Stimulated activated CD4-positive, alpha-beta T cell treated with anti-CD3 and anti-CD28 coated beads, TNF-alpha, amount 100 ng/mL, for 24 hours (primary cell): Measurements from ENCODE around the gene CLP1.
A peak's percentile ranks its signal among the peaks of the same experiment; 100 is the strongest.

Experiments used
- DNase-seq, 3 experiments: peaks; one replicate each; pipeline ENCODE4 v3.0.0-alpha.2; 2020; ENCODE audit warnings: low read depth in 3 of 3

CLP1 gene

DNA sequence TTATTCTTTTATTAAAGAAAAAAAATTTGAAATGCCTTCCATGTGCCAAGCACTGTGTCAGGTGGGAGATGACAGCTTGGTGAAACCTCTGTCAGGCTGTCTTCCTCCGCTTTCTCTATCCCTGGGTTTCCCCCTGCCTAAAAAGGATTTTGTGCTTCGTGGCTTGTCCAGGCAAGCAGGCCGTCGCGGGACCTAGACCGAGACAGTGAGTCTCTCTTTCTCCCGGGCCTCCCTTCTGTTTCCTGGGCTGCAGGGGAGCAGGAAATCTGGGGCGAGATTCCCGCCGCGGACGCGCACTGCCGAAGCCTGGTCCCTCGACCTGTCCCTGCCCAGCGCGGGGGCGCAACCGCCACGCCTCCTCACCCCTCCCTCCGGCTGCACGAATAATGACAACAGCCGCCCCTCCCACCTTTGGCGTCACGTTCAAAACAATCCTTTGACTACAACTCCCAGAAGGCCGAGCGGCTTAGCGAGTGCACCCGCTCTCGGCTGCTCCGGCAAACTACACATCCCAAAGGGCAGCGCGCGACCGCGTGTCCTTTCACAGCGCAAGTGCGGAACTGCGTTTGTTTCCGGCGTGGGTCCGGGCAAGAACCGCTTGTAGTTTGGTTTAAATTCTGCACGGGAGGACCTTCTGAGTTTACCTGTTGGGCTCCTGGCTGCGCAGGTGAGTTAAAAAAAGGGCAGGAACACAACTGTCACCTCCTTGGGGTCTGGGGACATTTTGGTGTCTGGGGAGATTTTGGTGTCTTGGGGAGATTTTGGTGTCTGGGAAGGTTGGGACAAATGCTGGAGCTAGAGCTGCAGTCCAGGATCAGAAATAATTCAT is at the start of gene CLP1:
TSS of gene CLP1 (plus strand) at position 569 of the 829 bp plus-strand sequence. CDS start 1,715 bp downstream, outside the sequence.
- peak; percentile 98 to 99 (median 99) for DNase-seq

DNA sequence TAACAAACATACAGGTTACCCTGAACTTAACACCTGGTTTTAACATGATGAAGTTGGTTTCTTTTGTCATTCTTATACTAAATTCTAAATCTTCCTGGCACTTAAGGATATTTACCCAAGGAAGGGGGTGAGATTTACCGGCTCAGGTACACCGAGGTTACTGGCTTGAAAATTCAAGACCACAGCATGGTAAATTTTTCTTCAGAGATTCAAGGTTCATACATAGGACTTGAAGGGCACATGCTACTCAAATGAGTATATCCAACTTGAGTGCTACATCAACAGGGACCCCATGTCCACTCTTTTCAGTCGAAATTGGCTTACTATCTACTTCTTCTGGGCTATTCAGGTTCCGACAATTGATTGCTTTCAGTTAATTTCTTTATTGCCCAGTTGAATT is 47.4 kb upstream of the CLP1 start:
- no peak for DNase-seq

- no peak for DNase-seq
Measured at GRCh38 chr11:57614234-57614772, 43.3 kb upstream of the CLP1 start.

DNA sequence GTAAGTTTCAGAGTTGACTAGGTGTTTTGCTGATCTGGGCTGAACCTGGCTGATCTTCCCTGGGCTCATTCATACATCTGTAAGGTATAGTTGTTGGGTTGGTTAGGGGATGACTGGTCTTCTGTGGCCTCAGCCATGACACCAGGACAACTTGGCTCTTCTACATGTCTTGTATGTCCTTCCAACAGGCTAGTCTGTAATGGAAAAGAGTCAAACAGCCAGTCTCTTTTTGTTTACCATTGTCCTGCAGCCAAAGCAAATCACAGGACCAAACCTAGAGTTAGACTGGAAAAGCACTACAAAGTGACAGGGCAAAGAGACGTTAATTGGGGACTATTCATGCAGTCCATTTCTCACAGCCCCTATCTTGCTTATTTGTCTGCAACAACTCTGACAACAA is 42.3 kb upstream of the CLP1 start:
- DNase-seq, result no peak

DNA sequence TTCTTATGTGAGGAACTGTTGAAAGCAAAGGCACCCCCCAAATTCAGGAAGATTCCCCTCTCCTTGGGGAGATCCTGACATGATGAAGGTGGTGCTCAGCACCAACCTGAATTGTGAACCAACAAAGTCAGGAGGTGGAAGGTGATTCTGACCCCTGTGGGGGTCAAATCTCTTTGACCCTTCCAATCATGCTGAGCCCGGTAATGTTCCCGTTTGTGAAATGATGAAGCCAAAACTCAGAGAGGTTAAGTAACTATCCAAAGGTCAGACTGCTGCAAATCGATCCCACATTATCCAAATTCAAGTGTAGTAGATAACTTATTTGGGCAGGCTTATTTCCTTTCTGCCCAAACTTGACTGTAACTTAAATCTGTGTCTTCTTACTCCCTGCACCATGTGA is 41.0 kb upstream of the CLP1 start:
- no peak for DNase-seq

GRCh38 chr11:57618438-57618837 is 39.1 kb upstream of the CLP1 start:
- no peak for DNase-seq

- DNase-seq, result no peak
Measured at GRCh38 chr11:57619331-57619730, 38.2 kb upstream of the CLP1 start.

GRCh38 chr11:57620467-57620866 is 37.1 kb upstream of the CLP1 start:
- no peak for DNase-seq

GRCh38 chr11:57622263-57622662 is 35.3 kb upstream of the CLP1 start:
- DNase-seq, result no peak

GRCh38 chr11:57624864-57625263 is 32.7 kb upstream of the CLP1 start:
- no peak for DNase-seq

GRCh38 chr11:57626895-57627294 is 30.7 kb upstream of the CLP1 start:
- no peak for DNase-seq

DNA sequence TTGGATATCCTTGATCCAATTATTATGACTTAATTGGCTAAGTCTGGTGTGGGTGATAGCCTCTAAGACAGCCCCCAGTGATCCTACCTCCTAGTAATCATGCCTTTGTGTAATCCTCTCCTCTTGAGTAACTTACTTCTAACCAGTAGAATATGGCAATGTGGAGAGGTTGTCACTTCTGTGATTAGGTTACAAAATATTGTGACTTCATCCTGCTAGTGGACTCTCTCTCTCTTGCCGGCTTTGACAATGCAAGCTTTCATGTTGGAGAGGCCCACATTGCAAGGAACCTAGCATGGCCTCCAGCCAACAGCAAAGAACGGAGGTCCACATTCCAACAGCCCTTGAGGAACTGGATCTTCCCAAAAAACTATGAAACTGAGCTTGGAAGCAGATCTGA is 27.4 kb upstream of the CLP1 start:
- no peak for DNase-seq

GRCh38 chr11:57632116-57632515 is 25.4 kb upstream of the CLP1 start:
- DNase-seq, result no peak

GRCh38 chr11:57633394-57634070 is 24.0 kb upstream of the CLP1 start:
- DNase-seq, result no peak

DNA sequence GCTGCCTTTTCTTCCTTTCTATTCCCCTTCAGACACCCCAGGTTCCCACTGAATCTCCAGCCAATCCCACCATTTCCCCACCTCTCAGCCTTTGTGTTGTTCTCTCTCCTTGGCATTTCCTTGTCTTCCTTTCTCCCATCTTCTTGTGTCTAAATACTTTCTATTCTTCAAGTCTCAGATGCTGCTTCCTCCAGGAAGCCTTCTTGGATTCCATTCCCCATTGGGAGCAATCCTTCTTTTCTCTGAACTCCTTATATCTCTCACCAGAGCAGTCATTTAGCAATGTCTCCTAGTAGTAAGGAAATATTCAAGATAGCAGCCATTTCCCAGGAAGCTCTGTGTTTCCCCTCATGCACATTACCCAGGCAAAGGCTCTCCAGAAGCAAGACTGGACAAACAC is 23.3 kb upstream of the CLP1 start:
- DNase-seq, result no peak

GRCh38 chr11:57635246-57635645 is 22.3 kb upstream of the CLP1 start:
- no peak for DNase-seq

DNA sequence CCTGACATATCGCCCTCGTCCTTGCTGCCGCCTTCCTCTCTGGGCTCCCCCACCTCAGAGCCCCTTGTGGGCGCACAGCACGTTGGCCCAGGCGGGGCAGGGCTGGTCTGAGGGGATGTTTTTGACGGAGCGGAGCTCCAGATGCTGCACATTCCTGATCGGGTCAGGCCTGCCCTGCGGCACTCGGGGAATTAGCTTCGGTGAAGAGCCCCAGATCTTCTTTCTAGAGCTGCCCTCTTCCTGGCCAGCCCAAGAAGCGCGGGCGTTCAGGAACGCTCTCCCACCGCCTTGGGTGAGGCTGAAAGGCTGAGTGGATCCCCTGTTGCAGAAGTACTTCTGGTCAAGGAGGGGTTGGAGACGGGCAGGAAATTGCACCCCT is 19.9 kb upstream of the CLP1 start:
- no peak for DNase-seq

DNA sequence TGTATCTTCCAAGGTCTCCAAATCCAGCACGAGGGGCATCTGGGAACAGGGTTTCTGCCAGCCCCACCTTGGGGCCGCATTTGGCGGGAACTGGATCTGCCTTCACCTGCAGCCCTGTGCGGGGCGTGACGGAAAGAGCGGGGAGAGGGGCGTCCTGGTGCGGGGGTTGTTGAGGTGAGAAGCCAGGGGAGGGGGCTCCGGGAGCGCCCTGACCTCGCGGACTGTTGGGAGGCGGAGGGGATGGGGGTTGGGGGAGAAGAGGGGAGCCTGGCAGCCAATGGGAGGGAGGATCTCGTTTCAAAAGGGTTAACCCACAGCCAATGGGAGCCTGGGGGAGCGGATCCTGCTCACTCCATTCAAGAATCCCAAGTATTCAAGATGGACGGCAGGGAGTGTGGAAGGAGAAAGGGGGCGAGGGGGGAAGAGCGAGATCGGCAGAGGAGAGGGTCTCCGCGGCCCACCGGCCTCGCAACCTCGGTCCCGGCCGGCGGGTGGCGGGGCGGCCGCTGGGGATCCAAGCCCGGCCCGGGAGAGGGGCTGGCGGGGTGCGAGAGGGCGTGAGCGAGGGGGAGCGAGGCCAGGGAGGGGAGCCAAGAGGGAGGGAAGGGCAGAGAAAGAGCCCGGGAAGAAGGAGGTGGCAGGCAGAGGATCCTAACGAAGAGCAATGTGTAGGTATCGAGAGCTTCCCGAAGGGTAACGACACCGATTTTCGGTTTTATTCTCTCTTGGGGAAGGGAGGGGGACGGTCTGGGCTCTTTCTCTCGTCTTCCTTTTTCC is 19.4 kb upstream of the CLP1 start:
- DNase-seq, result no peak

DNA sequence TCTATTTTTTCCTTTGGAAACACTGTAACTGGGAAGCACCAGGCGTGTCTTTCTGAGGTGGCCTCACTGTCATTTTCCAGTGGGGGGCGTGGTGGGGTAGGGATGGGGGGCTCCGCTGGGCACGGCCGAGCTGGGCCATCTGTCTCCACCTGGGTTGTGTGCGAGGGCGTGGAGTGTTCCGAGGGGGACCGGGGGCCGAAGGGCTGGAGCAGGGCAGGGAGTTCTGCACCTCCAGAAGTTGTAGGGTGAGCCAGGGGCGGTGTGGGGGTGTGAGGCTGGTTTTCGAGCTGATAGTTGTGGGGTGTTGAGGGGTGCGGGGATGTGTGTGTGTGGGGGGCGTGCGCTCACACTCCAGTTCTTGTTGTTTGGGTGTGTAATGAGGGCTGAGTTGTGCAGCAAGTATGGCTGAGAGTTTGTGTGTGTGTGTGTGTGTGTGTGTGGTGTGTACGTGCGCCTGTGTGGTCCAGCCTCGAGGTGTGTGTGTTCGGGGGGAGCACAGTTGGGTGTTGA is 18.7 kb upstream of the CLP1 start:
- DNase-seq, result no peak

DNA sequence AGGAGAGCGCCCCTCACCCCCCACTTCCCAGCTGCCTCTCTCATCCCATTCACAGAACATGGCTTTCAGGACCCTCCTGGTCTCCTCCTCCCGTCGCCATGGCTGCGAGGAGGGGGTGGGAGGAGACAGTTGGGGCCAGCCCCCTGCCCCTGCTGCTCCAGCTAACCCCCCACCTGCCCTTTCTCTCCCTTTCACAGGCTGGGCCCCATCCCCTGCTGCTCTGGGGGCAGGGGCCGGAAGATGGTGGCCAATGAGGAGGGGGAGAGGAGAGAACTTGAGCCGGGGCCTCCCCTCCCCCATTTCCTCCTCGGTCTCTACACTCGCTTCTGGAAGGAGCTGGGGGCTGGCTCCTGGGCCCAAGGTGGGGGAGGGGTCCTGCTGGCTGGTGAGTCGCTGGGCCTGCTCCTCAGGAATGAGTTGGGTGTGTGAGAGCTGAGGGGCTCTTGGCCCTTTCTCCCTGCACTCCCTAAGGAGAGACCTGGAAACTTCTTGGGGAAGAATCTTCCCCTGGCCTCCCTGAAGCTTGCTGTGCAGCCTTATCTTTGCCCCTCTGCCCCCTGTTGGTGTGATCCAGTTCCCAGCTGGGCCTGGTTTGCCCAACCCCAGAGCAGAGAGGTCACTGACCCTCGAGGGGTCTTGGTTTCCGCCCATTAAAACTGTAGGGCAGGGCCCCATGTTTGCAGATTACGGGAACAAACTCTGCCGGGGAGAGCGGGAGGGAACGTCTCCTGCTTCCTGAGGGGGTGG is 18.1 kb upstream of the CLP1 start:
- DNase-seq, result no peak

DNA sequence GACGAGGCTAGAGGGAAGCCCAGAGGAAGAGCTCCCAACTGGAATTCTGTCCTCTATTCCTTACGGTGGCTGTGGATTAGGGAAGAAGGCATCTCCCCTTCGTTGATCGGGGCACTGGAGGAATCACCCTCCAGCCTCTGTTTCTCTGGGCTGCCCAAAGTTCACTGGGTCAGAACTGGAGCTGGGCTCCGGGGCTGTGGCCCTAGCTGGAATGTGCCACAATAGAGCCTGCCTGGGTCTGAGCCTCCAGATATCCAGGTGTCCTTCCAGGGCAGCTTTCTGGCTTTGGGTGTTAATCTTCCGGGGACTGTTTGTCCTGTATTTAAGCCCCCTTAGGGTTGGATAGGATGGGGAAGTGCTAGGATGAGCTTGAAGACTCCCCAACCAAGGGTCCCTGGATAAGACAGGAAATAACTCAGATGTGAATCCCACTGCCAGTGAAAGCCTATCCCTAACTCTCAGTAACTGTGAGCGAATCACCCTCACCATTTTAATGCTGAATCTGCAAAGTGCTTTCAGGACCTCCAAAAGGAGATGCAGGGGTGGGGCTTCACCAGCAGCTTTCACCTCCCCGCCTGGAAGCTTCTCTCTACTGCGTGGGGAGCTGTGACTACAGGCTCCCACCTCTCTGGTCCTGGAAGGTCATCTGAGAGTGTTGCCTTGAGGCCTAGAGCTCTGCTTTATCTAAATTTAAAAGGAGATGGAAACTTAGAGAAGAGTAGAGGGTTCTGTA is 17.3 kb upstream of the CLP1 start:
- DNase-seq, result no peak
